Measurements from ENCODE around the gene SNX11. TPM values are rescaled to one million over a fixed set of nuclear protein-coding genes. Genes with fewer than 3 reads are reported as not detected.
"Not testable (repeated sequence)": the region's sequence is repeated elsewhere in the genome, so short reads cannot be mapped to it uniquely, and the experiment has no call there.

The SNX11 gene, protein sequence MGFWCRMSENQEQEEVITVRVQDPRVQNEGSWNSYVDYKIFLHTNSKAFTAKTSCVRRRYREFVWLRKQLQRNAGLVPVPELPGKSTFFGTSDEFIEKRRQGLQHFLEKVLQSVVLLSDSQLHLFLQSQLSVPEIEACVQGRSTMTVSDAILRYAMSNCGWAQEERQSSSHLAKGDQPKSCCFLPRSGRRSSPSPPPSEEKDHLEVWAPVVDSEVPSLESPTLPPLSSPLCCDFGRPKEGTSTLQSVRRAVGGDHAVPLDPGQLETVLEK
- 10 to 100 TPM; 19.2 to 20.7 TPM for total RNA-seq
- long read RNA-seq, transcript SNX11-210 (7 exons, 1,282 nt): minor isoform, 5 of 44 reads
- long read RNA-seq, transcript SNX11-202 (8 exons, 2,733 nt): minor isoform, 6 of 44 reads
- long read RNA-seq, transcript SNX11-201 (7 exons, 2,315 nt): major isoform, 22 of 44 reads
- long read RNA-seq, partial matches to known transcripts: 2 of 44 reads
- long read RNA-seq, other reads (novel, unspliced or antisense): 9 of 44 reads

DNA sequence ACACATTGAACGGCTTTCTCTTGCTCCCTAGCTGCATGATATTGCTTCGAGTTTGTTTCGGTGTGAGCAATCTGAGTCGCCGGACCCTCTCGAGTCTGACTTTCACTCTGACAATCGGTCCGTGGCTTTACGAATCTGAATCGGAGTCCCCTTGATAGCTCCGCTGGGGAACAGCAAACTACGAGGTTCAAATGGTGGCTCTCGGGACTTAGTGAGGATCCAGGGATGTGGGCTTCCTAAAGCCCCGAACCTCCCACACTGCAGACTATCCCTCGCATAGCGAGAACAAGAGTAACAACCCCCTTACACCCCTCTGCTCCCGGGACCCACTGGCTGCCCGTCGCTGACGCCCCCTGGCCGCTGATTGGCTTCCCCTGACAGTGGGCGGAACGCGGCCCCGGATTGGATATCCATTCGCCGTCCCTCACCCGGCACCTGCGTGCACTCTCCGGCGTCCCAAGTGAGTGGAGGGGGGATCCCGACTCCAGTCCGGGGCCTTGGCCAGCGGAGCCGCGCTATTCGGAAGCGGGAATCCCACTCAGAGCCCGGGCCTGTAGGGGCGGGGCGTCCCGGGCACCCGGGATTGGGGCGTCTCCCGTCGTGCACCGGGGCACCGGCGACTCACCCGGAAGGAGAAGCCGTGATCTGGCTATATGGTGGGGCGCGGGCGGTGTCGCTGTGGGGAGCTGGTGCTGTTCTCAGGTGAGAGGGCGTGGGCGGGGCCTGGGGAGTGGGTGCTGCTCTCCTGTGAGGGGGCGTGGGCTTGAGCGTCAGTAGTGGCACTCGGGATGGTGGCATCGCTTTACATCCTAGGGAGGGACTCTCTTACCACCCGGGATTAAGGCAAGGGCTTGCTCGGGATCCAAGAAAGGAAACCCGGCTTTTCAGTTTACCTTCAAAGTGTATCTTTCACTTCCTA lies at the start of gene SNX11:
SNX11 (plus strand) TSS at position 630 of the 919 bp plus-strand sequence. CDS start 4,278 bp downstream, outside the sequence.
- intact Hi-C loops (cut with DNase I, micrococcal nuclease): no loop called here
- peak; percentile 96 for ATAC-seq
- DNase-seq: peak; percentile 97

DNA sequence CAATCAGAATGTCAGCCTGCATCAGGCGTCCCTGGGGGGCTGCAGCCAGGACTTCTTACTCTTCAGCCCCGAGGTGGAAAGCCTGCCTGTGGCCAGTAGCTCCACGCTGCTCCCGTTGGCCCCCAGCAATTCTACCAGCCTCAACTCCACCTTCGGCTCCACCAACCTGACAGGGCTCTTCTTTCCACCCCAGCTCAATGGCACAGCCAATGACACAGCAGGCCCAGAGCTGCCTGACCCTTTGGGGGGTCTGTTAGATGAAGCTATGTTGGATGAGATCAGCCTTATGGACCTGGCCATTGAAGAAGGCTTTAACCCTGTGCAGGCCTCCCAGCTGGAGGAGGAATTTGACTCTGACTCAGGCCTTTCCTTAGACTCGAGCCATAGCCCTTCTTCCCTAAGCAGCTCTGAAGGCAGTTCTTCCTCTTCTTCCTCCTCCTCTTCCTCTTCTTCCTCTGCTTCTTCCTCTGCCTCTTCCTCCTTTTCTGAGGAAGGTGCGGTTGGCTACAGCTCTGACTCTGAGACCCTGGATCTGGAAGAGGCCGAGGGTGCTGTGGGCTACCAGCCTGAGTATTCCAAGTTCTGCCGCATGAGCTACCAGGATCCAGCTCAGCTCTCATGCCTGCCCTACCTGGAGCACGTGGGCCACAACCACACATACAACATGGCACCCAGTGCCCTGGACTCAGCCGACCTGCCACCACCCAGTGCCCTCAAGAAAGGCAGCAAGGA lies 49.0 kb upstream of the SNX11 start:
- DNase-seq (no peak), ATAC-seq (peak; percentile 13)
- intact Hi-C loops (cut with DNase I, micrococcal nuclease): no loop called here

DNA sequence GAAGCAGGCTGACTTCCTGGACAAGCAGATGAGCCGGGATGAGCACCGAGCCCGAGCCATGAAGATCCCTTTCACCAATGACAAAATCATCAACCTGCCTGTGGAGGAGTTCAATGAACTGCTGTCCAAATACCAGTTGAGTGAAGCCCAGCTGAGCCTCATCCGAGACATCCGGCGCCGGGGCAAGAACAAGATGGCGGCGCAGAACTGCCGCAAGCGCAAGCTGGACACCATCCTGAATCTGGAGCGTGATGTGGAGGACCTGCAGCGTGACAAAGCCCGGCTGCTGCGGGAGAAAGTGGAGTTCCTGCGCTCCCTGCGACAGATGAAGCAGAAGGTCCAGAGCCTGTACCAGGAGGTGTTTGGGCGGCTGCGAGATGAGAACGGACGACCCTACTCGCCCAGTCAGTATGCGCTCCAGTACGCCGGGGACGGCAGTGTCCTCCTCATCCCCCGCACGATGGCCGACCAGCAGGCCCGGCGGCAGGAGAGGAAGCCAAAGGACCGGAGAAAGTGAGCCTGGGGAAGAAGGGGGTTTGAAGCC lies 48.4 kb upstream of the SNX11 start:
- no peak for DNase-seq
- intact Hi-C loops (cut with DNase I, micrococcal nuclease): no loop called here
- no peak for ATAC-seq

DNA sequence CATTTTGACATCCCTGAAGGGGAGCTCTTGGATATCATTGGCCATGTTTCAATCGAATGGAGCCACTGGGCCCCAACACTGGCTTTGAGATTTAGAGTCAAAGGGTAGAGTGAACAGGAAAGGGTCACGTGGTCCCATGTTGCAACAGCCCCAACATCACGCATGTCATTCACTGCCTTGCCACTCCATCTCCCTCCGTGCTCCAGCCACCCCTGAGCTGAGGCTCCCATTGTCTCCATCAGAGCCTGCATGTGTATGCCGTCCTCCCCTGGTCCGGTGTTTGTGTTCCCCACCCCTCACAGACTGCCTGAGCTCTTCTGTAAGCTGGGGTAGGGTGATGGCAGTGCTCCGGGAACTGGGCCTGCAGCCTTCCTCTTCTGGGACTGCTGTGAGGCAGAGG lies 47.3 kb upstream of the SNX11 start:
- DNase-seq (no peak), ATAC-seq (no peak)
- intact Hi-C loops (cut with DNase I, micrococcal nuclease): no loop called here

DNA sequence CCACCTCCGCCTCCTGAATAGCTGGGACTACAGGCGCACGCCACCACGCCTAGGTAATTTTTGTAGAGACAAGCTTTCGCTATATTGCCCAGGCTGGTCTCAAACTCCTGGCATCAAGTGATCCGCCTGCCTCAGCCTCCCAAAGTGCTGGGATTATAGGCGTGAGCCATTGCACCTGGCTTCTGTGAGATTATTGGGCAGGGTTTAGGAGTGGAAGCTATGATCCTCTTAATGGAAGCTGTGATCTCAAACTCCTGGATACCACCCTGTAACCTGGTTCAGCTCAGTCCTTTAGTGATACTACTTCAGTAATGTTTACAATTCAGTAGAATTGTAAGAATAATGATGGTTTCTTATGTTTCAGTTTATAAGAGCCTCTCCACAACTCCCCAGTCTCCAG lies 45.3 kb upstream of the SNX11 start:
- ATAC-seq (no peak), DNase-seq (no peak)
- intact Hi-C loops (cut with DNase I, micrococcal nuclease): no loop called here

DNA sequence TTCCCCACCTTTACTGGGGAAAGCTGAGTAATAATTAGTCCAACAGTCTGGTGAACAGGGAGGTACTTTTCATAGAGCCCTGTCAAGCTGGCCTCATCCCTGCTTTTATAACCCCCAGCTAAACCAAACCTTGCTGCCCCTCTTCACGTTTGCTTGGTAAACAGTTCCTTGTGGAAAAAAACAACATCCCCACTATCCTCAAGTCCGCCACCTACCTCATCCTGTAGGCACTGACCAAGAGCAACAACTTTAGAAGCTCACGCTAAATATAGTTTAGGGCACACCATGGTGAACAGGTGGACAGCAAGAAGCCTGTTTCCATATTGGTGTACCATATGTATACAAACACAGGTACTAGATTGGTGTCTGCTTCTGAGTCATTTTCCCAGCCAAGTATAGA lies 42.9 kb upstream of the SNX11 start:
- DNase-seq (no peak), ATAC-seq (no peak)
- intact Hi-C loops (cut with DNase I, micrococcal nuclease): no loop called here

DNA sequence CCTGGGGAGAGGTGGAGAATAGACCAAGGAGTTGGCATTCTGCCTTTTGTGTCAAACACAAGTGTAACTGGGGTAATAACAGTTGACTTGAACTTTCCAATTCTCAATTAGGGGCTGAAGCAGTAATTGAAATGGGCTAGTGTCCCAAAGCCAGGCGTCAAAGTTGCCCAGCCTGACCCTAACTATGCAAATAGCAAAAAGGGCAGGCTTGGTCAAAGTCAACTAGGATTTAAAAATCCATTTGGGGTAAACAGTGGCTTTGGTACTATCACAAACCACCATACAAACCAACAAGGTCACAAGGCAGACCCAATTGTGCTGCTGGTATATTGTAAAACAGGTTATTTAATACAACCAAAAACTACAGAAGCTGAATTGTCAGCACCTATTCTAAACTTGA lies 41.4 kb upstream of the SNX11 start:
- intact Hi-C loops (cut with DNase I, micrococcal nuclease): no loop called here
- ATAC-seq (no peak), DNase-seq (no peak)

DNA sequence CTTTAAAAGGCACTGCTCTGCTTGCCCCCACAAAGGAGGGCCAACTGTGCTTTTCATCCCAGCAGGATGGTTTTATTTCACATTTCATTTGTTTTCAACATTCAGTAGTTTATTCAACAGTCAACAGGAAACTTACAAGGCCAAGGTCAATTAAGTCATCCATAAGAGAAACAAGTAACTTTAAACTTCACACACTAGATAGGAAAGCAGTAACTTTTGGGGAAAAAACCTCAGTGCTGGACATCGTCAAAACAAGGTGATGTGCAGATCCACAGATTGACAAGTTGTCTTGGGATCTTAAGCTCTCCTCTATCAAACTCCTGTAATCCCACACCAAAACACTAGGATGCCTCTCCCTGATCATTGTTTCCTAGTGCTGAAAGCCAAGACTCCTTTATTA lies 40.9 kb upstream of the SNX11 start:
- DNase-seq: no peak
- ATAC-seq: no peak
- intact Hi-C loops (cut with DNase I, micrococcal nuclease): no loop called here

DNA sequence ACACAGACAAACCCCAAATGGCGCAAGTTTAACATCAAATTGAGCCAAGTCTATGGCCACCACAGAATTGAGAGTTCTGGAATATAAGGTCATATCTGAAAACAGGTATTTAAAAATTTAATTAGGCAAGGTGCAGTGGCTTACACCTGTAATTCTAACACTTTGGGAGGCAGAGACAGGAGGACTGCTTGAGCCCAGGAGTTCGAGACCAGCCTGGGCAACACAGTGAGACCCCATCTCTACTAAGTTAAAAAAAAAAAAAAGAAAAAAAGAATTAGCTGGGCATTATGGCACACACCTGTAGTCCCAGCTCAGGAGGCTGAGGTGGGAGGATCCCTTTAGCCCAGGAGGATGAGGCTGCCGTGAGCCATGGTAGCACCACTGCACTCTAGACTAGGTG lies 40.3 kb upstream of the SNX11 start:
- ATAC-seq (no peak), DNase-seq (no peak)
- intact Hi-C loops (cut with DNase I, micrococcal nuclease): no loop called here

DNA sequence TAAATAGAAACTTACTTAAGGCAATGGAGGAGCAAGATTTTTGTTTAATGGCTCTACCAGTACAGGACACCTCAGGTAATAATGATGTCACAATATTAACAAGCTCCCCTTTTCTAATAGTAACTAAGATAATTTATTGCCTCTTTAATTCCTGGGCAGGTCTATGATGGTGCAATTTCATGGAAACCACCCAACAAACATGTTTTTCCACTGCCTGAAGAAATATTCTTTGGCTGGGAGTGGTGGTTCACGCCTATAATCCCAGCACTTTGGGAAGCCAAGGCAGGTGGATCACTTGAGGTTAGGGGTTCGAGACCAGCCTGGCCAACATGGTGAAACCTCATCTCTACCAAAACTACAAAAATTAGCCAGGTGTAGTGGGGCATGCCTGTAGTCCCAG lies 39.8 kb upstream of the SNX11 start:
- ATAC-seq; intact Hi-C loops (cut with DNase I, micrococcal nuclease); DNase-seq: not testable (repeated sequence)

DNA sequence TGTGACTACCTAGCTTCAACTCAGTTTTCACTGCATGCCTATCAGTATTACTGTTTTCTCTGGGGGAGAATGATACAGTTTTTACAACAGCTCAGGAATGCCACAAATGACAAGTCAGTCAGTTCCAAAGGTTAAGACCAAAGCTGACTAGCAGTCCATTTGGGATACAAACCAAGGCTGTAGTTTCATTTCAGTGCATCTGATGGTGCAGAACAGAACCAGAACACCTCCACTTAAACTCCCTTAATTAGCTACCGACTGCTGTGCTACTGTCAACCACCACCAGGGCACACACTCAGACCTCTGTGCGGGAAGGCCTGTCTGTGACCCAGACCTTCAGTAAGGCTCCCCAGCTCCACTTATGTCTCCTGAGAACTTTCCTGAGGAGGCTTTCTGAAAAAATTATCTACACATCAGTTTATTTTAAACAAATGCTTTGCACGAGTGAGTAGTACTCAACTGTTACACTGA lies 39.0 kb upstream of the SNX11 start:
- intact Hi-C loops (cut with DNase I, micrococcal nuclease): no loop called here
- DNase-seq: no peak
- peak; percentile 67 for ATAC-seq

DNA sequence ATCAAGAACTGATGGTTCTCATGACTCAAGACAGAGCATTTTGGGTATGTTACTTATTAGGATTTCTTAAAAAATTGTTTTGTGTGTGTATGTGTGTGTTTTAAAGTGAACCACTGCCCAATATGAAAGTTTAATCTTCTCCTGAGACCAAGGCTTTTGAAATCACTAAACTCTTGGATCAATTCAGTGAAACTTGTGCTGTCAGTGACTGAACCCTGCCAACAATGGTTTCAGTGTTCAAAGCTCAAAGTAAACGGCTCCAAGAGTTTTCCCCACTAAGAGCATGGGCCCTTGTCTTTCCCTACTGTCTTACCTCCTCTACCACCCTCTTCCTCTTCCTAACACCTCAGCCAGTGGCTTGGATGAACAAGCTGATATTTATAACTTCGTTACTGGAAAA lies 37.4 kb upstream of the SNX11 start:
- DNase-seq (no peak), ATAC-seq (no peak)
- intact Hi-C loops (cut with DNase I, micrococcal nuclease): loop anchor here in 1 of 2 donors (5.0 kb wide), 1 partner anchor 33 kb away; the partner anchor contains the start of gene COPZ2

DNA sequence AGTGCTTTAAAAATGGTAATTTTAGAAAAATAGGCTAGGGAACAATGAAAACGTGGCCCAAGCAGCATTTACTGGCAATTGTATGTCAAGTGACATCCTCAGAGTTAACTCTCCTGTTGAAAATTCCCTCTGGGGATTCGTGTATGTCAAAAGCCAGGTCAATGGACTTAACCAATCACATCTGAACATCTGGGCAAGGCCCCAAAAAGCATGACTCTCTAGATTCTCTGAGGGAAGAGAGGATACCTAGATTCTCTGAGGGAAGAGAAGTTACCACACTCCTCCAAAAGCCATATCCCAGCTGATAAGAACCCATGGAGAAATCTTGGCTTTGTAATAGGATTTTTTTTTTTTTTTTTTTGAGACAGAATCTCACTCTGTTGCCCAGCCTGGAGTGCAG lies 35.9 kb upstream of the SNX11 start:
- ATAC-seq (no peak), DNase-seq (no peak)
- intact Hi-C loops (cut with DNase I, micrococcal nuclease): loop anchor here in 1 of 2 donors (5.0 kb wide), 1 partner anchor 34 kb away; the partner anchor contains the start of gene COPZ2

DNA sequence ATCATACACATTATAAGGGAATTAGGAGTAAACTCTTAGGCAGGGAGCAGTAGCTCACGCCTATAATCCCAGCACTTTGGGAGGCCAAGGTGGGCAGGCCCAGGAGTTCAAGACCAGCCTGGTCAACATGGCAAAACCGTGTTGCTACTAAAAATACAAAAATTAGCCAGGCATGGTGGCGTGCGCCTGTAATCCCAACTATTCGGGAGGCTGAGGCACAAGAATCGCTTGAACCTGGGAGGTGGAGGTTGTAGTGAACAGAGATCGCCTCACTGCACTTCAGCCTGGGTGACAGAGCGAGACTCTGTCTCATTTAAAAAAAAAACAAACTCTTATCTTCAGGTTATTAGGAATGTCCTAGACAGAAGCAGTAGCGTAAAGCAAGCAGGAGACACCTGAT lies 34.8 kb upstream of the SNX11 start:
- intact Hi-C loops (cut with DNase I, micrococcal nuclease): loop anchor here in 1 of 2 donors (5.0 kb wide), 1 partner anchor 36 kb away; the partner anchor contains the start of gene COPZ2
- not testable (repeated sequence) for DNase-seq, ATAC-seq

DNA sequence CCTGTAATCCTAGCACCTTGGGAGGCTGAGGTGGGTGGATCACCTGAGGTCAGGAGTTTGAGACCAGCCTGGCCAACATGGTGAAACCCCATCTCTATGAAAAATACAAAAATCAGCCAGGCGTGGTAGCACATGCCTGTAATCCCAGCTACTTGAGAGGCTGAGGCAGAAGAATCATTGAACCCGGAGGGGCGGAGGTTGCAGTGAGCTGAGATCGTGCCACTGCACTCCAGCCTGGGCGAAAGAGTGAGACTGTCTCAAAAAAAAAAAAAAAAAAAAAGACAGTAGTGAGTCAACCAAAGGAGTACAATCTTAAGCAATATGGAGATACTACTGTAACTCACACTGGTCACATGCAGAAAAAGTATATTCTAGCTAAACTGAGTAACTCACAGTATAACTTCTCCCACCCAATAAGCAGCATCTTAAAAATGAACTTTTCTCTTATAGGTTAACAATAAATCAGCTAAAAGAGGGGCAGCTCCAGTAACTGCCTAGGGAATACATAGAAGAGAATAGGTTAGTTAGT lies 33.9 kb upstream of the SNX11 start:
- not testable (repeated sequence) for DNase-seq, ATAC-seq
- intact Hi-C loops (cut with DNase I, micrococcal nuclease): loop anchor here (2.0 to 5.0 kb wide), 2 partner anchors 36 to 47 kb away; partner anchors contain the start of gene COPZ2 (in 1 of the 2)

DNA sequence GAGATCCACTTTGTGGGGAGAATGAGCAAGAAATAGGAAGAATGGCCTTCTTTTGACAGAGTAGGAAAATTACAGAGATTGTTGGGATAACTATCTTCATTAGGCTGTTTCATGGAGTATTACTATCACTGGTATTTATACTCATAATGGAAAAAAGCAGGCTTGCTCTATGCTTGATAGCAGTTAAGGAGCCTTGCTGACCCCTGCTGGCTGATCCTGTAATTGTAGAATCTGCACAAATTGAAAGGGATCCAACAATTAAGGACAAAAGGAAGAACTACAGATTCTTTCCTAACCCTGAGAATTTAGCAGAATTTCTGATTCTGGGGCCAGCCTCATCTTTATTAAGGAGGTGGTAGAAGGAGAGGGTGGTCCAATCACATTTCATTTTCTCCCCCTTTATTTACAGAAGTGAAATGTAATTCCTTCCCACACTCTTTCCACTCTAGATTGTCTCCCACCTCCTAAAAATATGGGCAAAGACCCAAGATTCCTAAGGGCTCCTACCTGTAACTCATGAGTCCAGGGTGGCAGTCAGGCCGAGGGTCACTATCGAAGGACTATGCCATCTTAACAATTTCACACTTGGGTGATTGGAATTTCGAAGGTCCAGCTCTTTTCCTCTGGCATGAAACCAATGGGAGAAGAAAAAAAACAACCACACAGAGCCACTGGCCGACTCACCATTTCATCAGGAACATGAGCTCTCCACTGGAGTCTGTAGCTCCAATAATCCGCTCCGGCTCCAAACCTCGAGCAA lies 33.1 kb upstream of the SNX11 start:
- DNase-seq (peak; percentile 60 to 88), ATAC-seq (peak; percentile 83)
- intact Hi-C loops (cut with DNase I, micrococcal nuclease): loop anchor here (2.0 to 5.0 kb wide), 2 partner anchors 37 to 48 kb away; partner anchors contain the start of gene COPZ2 (in 1 of the 2)

DNA sequence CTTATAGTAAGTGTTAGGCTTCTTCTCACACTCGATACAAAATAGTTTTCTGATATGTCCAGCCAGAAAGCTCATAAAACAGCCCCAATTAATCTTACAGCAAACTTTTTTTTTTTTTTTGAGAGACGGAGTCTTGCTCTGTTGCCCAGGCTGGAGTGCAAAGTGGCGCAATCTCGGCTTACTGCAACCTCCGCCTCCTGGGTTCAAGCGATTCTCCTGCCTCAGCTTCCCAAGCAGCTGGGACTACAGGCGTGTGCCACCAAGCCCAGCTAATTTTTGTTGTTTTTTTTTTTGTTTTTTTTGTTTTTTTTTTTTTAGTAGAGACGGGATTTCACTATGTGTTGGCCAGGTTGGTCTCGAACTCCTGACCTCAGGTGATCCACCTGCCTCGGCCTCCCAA lies 30.4 kb upstream of the SNX11 start:
- intact Hi-C loops (cut with DNase I, micrococcal nuclease); ATAC-seq; DNase-seq: not testable (repeated sequence)
